GM13976 (cell line): Measurements from ENCODE around the gene FAM193B.

Experiments used
- DNase-seq: peaks from one replicate; pipeline ENCODE4 v3.0.0; 2012; ENCODE audit warnings: low spot score
- in situ Hi-C: fragments of 300-500 bp; cut with MboI; formaldehyde crosslinking; loops from one replicate; pipeline ENCODE4 v1.12.0; 2022; ENCODE audit warnings: low sequenced_read_pairs, mixed read lengths, inconsistent platforms; ENCODE audit not compliant: unreplicated experiment
- TF ChIP-seq, protein P1 (sequence below): IDR thresholded peaks from 2 replicates; pipeline ENCODE4 v1.5.1; 2012; ENCODE audit warnings: borderline replicate concordance, mild to moderate bottlenecking; ENCODE audit not compliant: insufficient read depth; ENCODE audit errors: extremely low read depth, missing control alignments, control extremely low read depth

FAM193B gene

GRCh38 chr5:177526191-177526590 lies 28.2 kb downstream of the FAM193B start:
- in situ Hi-C loops, result no loop called here

DNA sequence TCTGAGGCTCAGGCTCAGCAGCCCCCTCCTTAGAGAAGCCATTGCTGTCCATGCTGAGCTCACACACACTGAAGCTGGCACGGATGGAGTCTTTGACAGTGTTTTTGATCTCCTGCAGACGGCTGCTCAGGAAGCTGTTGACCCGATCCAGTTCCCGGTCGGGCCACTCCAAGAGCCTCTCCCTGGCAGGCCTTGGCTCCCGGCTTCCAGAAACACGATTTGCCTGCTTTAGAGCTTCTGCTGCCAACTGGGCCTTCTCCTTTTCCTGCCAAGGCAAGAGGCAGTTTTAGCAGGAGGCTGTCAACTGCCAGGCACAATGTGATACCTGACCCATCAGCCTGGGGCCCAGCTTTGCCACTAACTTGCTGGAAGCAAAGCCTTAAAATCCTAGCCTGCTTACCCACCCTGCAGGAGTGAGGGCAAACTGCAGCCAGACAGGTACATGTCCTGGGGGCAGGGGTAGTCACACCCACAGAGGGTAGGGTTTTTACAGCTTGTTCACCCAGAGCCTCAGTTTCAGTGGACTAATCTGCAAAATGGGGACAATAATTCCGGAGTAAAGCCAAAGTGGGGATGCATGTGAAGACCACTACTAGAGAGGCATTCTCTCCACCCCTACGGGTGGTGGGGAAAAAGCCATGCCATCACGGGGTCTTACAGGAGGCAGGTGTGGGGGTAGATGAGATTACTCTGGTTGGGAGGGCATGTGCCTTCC lies 29.3 kb downstream of the FAM193B start:
- DNase-seq, result no peak
- TF ChIP-seq, protein P1, sequence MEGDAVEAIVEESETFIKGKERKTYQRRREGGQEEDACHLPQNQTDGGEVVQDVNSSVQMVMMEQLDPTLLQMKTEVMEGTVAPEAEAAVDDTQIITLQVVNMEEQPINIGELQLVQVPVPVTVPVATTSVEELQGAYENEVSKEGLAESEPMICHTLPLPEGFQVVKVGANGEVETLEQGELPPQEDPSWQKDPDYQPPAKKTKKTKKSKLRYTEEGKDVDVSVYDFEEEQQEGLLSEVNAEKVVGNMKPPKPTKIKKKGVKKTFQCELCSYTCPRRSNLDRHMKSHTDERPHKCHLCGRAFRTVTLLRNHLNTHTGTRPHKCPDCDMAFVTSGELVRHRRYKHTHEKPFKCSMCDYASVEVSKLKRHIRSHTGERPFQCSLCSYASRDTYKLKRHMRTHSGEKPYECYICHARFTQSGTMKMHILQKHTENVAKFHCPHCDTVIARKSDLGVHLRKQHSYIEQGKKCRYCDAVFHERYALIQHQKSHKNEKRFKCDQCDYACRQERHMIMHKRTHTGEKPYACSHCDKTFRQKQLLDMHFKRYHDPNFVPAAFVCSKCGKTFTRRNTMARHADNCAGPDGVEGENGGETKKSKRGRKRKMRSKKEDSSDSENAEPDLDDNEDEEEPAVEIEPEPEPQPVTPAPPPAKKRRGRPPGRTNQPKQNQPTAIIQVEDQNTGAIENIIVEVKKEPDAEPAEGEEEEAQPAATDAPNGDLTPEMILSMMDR, result no peak
- in situ Hi-C loops, result no loop called here

More at GRCh38 chr5:177526191-177526590, 28.2 kb downstream of the FAM193B start:
- no peak for DNase-seq
- TF ChIP-seq, protein P1, result no peak

DNA sequence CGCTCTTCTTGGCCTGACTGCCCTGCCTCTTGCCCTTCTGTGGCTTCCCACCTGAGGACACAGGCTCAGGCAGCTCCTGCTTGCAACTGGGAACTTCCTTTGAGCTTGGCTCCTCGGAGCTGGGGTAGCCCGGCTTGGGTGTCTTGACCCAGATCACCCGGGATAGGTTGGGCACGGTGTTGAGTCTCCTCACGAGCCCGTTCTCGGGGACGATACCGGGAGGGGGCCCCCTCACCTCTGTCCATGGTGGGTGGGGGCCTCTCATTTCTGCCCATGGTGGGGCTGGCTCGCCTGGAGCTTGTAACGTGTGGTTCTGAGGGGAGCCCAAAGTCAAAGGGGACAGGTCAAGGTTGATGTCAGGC lies 29.8 kb downstream of the FAM193B start:
- in situ Hi-C loops, result no loop called here
- TF ChIP-seq, protein P1, result no peak
- no peak for DNase-seq

- no peak for DNase-seq
- in situ Hi-C loops, result no loop called here
- TF ChIP-seq, protein P1, result no peak
Observed at GRCh38 chr5:177523711-177524538, 30.4 kb downstream of the FAM193B start.

DNA sequence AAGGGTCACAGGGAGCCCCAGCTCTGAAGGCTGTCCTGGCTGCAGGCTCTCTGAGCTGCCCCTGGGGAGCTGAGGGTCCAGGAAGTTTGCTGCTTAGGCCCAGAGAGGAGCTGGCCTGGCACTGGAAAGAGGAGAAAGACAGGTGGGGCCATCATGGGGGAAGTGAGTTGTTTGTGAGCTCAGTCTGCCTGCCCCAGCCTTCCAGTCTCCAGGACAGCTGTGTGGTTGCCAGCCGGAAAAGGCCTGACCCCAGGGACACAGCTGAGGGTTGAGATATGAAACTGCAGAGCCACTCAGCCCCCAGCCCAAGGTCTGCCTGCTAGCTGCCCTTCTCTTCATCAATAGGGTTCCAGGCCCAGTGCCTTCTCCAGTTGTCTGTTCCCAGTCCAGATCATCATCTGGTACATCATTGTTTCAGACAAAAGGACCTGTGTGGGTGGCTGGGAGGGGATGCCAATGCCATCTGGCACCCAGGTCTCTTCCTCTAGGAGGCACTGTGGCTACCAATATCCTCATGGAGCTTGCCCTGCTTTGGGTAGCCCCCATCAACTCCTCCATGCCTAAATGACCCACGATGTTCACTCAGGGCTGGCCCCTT lies 33.3 kb downstream of the FAM193B start:
- TF ChIP-seq, protein P1, result no peak
- in situ Hi-C loops, result no loop called here

DNA sequence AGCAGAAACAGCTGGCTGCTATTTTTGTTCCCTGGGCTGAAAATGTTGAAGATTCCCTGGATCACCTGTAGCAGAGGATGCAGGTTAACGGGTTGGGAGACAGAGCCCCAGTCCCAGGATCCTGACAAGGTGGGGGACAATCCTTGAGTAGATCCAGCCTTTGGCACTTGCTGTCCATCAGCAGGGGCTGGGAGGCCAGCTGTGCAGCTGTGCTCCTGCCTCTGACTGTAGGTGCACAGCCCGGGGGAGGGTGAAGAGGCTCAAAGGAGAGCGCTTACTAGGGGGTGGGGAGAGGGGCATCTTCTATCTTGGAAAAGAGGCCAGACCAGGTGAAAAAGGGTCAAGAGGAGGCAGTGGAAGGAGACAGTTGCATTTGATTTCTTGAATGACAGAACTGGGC lies 34.1 kb downstream of the FAM193B start:
- in situ Hi-C loops, result no loop called here
- TF ChIP-seq, protein P1, result no peak
- DNase-seq, result no peak

More for the DNA sequence above, 33.3 kb downstream of the FAM193B start:
- no peak for DNase-seq
